ENCODE data around the gene TARS3.
"Not testable (repeated sequence)": the region's sequence is repeated elsewhere in the genome, so short reads cannot be mapped to it uniquely, and the experiment has no call there.

Gene TARS3

DNA sequence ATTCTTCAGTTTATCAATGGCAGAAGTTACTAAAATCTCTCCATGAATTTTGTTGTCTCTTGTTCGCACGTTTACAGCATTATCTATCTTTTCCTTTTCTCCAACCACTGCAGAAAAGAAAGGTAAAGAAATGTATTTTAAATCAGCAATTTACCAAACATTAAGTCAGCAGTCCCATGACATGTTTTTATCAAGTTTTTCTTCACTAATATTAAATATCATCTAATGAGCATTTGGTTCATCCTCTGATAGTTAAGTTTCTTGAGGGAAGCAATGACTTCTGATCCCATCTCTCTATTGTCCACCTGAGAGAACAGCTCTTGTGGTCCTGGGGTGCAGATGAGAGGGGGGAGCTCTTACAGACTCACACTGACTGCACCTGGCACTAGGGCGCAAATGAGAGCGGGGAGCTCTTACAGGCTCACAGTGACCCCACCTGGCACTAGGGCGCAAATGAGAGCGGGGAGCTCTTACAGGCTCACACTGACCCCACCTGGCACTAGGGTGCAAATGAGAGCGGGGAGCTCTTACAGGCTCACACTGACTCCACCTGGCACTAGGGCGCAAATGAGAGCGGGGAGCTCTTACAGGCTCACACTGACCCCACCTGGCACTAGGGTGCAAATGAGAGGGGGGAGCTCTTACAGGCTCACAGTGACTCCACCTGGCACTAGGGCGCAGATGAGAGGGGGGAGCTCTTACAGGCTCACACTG, 69.5 kb downstream of the TARS3 start:
- not testable (repeated sequence) for DNase-seq (ENCODE audit: low read depth in 2 of 2)

DNA sequence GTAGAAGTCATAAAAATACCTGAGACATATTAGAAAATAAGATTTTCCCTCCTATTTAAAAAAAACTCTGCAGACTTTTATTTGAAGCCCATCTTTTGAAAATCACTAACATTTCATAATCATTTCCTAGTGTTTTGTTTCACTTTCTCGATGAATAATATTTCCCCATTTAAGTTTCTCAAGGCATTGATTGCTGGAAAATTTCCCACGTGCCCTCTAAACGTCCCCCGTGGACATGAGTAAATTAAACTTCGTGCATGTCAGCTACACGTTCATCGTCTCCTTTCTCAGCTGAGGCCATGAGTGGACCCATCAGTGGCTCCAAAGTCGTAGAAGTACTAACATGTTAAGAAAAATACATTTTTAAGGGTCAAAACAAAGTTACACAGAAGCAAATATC, 70.1 kb downstream of the TARS3 start:
- DNase-seq (ENCODE audit: low read depth in 2 of 2), result no peak

DNA sequence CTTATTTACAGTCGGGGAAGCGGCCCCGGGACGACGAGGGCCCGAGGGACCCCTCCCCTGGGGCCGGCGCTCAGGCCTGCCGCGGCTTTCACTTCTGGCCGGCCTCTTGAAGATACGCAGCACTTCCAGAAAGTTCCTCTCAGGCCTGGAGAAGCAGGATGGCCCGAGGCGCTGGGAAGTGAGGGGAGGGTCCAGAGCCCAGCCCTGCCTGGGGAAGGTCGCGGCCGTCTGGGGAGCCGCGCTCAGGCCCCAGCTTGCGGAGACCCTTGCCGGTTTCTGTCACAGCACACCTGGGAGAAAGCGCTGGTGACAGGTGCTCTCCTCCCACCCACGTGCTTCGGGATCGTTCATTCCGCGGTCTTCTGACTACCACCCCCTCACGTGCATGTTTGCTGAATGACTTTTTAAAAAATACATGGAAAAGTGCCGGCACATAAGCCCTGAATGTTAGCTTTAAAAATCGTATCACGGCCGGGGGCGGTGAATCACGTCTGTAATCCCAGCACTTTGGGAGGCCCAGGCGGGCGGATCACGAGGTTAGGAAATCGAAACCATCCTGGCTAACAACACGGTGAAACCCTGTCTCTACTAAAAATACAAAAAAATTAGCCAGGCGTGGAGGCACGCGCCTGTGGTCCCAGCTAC, 71.4 kb downstream of the TARS3 start:
- no peak for DNase-seq (ENCODE audit: low read depth in 2 of 2)

DNA sequence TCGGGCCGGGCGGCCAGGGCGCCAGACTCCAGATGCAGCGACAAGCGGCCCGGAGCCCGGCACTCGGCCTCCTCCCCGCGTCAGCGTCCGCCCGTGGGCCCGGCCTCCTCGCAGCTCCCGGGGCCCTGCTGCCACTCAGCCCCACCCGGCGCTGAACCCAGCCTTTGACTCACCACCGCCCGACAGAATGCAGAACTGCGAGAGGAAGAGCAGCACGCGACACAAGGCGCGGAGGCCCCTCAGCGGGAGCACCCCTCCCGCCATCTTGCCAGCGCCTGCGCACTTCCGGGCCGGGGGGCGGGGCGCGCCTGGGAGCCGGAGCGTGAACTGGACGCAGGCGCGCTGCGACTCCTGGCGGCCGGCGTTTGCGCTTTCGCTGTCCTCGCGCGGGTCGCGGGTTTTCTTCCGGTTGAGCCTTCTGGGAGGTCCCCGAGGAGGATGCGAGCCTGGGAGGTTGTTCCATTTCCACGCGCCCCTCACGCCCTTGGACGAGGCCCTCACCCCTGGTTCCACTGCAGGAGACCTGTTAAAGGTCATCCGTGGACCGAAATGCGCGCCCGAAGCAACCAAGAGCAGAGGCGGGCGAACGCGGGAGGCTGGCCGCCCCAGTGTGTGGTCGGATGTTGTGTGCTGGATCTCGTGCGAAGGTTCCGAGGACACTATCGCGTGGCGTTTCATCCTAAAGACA, 72.0 kb downstream of the TARS3 start, which contains the start of gene TM2D3:
Gene TM2D3 (minus strand): TSS at position 284 of the 688 bp plus-strand sequence. CDS start 20 bp downstream, at position 264.
- peak; percentile 90 for DNase-seq (ENCODE audit: low read depth in 2 of 2)

DNA sequence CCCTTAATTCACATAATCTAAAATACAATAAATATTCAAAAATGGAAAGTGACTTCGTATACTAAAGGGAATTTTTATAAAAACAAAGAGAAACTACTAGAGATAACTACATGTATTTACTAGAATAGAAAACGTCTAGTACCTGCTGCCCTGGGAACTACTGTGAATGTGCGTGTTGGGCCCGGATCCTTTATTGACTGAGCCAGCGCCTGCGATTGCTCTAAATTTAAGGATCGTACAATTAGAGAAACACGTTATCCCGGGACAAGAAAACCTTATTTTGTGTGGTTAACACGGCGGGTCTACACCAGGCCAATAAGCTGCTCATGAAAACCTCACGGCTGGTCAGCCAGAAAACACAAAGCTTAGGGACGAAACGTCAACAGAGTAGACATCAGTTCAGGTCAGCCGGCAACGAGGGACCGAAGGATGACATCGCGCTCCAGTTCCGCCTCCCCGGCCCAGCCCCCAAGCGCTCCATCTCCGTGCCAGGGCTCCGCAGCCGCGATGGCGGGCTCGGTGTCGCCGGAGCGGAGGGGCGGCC, 72.6 kb downstream of the TARS3 start:
- DNase-seq (ENCODE audit: low read depth in 2 of 2), result peak in 1 of 2 experiments; percentile 21

DNA sequence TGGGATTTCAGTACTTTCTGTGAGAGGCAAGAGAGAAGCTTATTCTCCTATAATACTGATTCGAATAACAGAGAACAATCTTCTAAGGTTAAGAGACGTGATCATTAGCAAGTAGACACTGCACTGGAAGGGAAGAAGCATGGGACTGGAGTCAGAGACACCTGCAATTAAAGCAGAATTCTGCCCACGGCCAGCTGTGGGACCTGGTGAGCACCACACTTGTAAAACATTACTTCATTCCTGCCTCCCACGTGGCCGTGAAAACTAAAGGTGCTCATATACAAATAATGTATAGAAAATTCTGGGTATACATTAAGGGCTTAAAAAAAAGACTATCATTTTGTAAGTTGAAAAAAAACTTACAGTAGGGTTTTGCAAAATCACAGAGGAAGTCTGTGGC, 74.1 kb downstream of the TARS3 start:
- no peak for DNase-seq (ENCODE audit: low read depth in 2 of 2)

DNA sequence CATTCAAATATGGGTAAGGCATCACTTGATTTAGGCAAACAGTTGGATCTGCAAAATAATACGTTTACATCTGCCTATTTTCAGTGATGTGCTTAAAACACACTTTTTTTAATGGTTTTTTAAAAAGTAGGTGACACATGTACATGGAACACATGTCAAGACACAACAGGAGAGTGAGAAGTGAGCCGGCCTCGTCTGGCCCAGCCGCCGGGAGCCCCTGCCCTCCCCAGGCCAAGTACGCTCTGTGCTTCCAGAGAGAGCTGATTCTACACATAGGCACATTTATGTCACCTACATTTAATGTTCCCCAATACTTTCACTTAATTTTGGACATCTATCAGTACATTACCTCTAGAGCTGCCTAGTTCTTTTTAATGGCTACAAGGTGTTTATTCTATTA, 75.9 kb downstream of the TARS3 start:
- DNase-seq (ENCODE audit: low read depth in 2 of 2), result no peak

DNA sequence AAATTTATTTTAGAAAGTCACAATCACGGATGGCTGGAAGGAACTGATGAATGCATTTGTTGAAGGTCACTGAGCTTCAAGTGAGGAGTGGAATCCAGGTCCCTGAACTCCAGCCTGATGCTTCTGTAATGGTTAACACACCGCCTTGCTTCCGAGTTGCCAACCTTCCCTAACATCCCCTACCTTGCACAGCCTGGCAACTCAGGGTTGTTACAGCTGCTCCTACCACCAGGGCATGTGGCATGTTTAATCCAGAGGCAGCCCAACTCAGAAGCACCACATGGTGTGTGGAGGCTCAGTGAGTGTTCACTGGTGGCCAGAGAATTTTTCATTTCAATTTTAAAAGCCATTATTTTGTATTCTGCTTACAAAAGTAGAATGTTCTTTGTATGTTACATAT, 77.0 kb downstream of the TARS3 start:
- no peak for DNase-seq (ENCODE audit: low read depth in 2 of 2)

DNA sequence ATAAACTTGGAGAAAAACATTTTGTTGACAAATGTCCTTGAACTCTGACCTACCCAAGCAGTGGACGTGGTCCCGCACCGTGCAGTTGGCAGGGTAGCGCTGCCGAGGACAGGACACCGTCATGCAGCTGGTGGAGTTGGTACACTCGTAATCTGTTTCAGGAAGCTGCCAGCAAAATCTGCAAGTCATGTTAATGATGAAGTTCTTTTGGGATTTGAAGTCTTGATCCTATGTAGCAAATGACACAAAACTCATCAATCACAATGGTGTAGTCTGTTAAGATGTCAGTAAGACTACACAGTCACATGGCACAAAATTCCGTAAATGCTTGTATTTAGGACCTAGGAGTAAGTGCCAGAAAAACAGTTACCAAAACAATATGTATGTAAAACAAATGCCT, 77.6 kb downstream of the TARS3 start:
- no peak for DNase-seq (ENCODE audit: low read depth in 2 of 2)

GRCh38 chr15:101642361-101642760, 81.9 kb downstream of the TARS3 start:
- DNase-seq (ENCODE audit: low read depth in 2 of 2), result no peak

DNA sequence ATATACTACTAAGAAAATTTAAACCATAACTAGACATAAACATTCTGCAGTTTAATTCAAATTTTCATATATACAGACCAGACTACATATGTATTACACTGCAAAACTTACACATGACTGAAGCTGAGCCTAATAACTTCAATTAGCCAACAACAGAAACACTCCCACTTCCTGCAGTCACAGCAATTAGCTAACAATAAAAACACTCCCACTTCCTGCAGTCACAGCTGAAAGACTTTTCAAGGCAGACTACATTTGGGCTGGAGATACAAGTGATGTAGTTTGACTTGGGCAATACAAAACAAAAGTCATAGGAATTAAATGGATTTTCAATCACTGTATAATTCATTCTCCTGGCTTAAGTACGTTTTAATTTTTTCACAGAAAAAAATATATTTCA, 82.4 kb downstream of the TARS3 start:
- DNase-seq (ENCODE audit: low read depth in 2 of 2), result no peak

GRCh38 chr15:101641129-101641764, 83.0 kb downstream of the TARS3 start:
- peak; percentile 30 to 60 for DNase-seq (ENCODE audit: low read depth in 2 of 2)

DNA sequence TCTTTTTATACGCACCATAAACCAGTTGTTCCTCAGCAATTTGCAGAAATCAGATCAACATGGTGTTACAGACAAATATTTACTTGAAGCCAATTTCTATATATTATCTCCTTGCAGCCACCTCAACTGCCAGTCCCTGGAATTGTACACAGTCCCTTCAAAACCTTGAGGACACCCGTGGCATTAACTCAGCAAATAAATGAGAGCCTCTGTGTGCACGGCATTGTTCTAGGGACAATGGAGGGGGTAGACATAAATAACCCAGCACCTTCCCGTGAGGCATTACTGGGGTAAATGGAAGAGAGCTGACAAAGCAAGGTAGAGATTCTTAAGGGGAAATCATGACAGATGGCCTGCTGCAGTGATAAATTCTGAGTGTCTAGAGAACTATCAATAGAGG, 84.6 kb downstream of the TARS3 start:
- no peak for DNase-seq (ENCODE audit: low read depth in 2 of 2)

- DNase-seq (ENCODE audit: low read depth in 2 of 2), result no peak
Measured at GRCh38 chr15:101637919-101638318, 86.4 kb downstream of the TARS3 start.

DNA sequence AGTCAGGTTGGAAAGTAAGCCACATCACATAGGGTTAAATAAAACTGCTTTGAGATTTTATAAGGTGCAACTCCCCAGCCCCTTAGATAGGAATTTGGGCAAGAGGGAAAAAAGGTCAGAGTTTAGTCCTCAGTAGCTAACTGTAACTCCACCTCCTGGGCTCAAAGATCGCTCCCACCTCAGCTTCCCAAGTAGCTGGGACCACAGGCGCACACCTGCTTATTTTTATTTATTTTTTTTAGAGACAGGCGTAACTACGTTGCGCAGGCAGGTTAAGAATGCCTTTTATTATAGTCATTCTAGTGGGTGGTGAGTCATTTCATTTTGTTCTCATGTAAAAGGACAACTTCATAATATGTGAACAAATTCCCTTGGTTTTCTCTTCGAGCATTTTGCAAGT, 86.8 kb downstream of the TARS3 start:
- no peak for DNase-seq (ENCODE audit: low read depth in 2 of 2)

DNA sequence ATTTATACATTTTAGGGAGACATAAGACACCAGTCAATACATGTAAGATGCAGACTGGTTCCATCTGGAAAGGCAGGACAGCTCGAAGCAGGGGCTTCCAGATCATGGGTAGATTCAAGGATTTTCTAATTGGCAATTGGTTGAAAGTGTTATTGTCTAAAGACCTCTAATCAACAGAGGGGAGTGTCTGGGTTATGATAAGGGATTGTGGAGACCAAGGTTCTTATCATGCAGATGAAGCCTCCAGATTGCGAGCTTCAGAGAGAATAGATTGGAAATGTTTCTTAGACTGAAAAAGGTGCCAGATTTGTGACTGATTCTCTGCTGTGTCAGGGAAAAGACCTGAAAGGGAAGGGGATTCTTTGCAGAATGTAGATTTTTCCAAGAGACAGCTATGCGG, 87.2 kb downstream of the TARS3 start:
- DNase-seq (ENCODE audit: low read depth in 2 of 2), result no peak

- DNase-seq (ENCODE audit: low read depth in 2 of 2), result no peak
Measured at GRCh38 chr15:101635944-101636727, 88.1 kb downstream of the TARS3 start.

- DNase-seq (ENCODE audit: low read depth in 2 of 2), result no peak
Measured at GRCh38 chr15:101633356-101633755, 90.9 kb downstream of the TARS3 start.

DNA sequence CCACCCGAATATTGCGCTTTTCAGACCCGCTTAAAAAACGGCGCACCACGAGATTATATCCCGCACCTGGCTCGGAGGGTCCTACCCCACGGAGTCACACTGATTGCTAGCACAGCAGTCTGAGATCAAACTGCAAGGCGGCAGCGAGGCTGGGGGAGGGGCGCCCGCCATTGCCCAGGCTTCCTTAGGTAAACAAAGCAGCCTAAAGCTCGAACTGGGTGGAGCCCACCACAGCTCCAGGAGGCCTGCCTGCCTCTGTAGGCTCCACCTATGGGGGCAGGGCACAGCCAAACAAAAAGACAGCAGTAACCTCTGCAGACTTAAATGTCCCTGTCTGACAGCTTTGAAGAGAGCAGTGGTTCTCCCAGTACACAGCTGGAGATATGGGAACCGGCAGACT, 97.5 kb downstream of the TARS3 start:
- DNase-seq (ENCODE audit: low read depth in 2 of 2), result not testable (repeated sequence)

GRCh38 chr15:101625980-101626379, 98.3 kb downstream of the TARS3 start:
- DNase-seq (ENCODE audit: low read depth in 2 of 2), result no peak

- no peak for DNase-seq (ENCODE audit: low read depth in 2 of 2)
Measured at GRCh38 chr15:101625184-101625583, 99.1 kb downstream of the TARS3 start.

All from stimulated activated CD4-positive, alpha-beta T cell treated with anti-CD3 and anti-CD28 coated beads, Interleukin-12 subunit alpha, Interleukin-12 subunit beta, amount 100 ng/mL, for 24 hours (primary cell).